ENCODE results near the gene CHSY1. TPM values are rescaled to one million over a fixed set of nuclear protein-coding genes. Genes with fewer than 3 reads are reported as not detected.

The CHSY1 gene
- total RNA-seq, 1 experiment from 2014 or later = 47.0 TPM

GRCh38 chr15:101246824-101247745, 4.8 kb downstream of the CHSY1 start:
- no peaks in the 10 kb centered on the region for H3K9me3 ChIP-seq (ENCODE audit: low read depth, low read length, poor library complexity, severe bottlenecking)
- CTCF ChIA-PET = interaction anchor here (0.6 kb wide), 1 partner anchor 120 kb away, joined by 3 read pairs; no protein-coding TSS in a partner anchor
- POLR2A ChIA-PET (ENCODE audit: low non-redundant PET) = no interaction called here
- no TSS peak for BruUV-seq (replicated peaks)
- no peak overlapping the region for H3K27ac ChIP-seq (ENCODE audit: low read depth, low read length, poor library complexity, severe bottlenecking)
- TF ChIP-seq CTCF (conservative IDR thresholded peaks at IDR 0.05; ENCODE audit: low read depth, low read length) (no peak), EZH2 (IDR thresholded peaks at IDR 0.05; ENCODE audit: borderline replicate concordance, low read depth, low read length, poor library complexity, severe bottlenecking) (no peak)
- H3K27me3 ChIP-seq (replicated peaks; ENCODE audit: insufficient read depth, low read depth, low read length, poor library complexity) = no peaks in the 10 kb centered on the region
- no peak for DNase-seq (ENCODE audit: low spot score)
- no peak overlapping the region for H3K4me3 ChIP-seq (ENCODE audit: low read depth, low read length, poor library complexity, severe bottlenecking)
- intact Hi-C loops (cut with micrococcal nuclease; ENCODE audit: unreplicated experiment) = no loop called here
- H3K4me1 ChIP-seq (ENCODE audit: insufficient read depth, low read length, poor library complexity, severe bottlenecking) = peaks cover 17% of the 10 kb centered on the region
- no peaks in the 10 kb centered on the region for H3K36me3 ChIP-seq (ENCODE audit: insufficient read depth, low read length, poor library complexity, severe bottlenecking)

GRCh38 chr15:101246391-101246790, 5.5 kb downstream of the CHSY1 start:
- H3K9me3 ChIP-seq (ENCODE audit: low read depth, low read length, poor library complexity, severe bottlenecking) = no peaks in the 10 kb centered on the region
- intact Hi-C loops (cut with micrococcal nuclease; ENCODE audit: unreplicated experiment) = no loop called here
- POLR2A ChIA-PET (ENCODE audit: low non-redundant PET) = no interaction called here
- TF ChIP-seq EZH2 (IDR thresholded peaks at IDR 0.05; ENCODE audit: borderline replicate concordance, low read depth, low read length, poor library complexity, severe bottlenecking) (no peak), CTCF (conservative IDR thresholded peaks at IDR 0.05; ENCODE audit: low read depth, low read length) (no peak)
- no peaks in the 10 kb centered on the region for H3K36me3 ChIP-seq (ENCODE audit: insufficient read depth, low read length, poor library complexity, severe bottlenecking)
- H3K27ac ChIP-seq (ENCODE audit: low read depth, low read length, poor library complexity, severe bottlenecking) = no peak overlapping the region
- peaks cover 17% of the 10 kb centered on the region for H3K4me1 ChIP-seq (ENCODE audit: insufficient read depth, low read length, poor library complexity, severe bottlenecking)
- CTCF ChIA-PET = no interaction called here
- DNase-seq (ENCODE audit: low spot score) = no peak
- no peaks in the 10 kb centered on the region for H3K27me3 ChIP-seq (replicated peaks; ENCODE audit: insufficient read depth, low read depth, low read length, poor library complexity)
- H3K4me3 ChIP-seq (ENCODE audit: low read depth, low read length, poor library complexity, severe bottlenecking) = no peak overlapping the region
- BruUV-seq (replicated peaks) = no TSS peak

DNA sequence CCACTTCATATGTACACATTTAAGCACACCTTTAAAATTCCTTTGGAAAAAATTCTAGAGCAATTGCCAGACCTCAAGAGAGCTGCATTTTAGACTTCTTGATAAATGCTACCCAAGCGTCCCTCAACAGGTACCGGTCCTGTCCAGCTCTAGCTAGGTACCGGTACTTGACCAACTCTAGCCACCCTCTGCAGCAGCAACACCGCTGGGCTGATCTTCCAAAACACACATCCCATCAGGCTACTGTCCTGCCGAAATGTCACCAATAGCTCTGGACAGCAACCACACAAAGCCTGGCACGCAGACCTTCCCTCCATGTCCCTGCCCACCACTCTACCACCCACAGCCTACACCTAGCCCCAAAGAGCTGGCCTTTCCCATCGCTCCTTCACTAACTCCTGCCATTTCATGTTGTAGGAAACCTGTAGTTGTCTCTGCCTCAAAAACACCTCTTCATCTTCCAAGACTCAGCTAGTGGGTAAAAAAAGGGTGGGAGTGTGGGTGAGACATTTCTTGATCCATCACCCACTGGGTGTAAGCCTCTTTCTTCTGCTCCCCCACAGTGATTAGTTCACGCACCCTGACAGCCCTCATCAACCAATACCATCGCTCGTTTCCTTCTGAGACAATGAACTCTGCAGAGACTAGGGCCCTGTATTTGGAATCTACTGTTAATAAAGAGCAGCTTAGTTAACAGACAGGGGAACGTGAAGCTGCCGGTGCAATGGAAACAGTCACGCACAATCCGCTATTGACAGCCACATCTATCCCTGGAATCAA, 6.8 kb downstream of the CHSY1 start:
- intact Hi-C loops (cut with micrococcal nuclease; ENCODE audit: unreplicated experiment) = no loop called here
- H3K4me3 ChIP-seq (ENCODE audit: low read depth, low read length, poor library complexity, severe bottlenecking) = no peak overlapping the region
- peaks cover 24% of the 10 kb centered on the region for H3K4me1 ChIP-seq (ENCODE audit: insufficient read depth, low read length, poor library complexity, severe bottlenecking)
- no peak for DNase-seq (ENCODE audit: low spot score)
- no peaks in the 10 kb centered on the region for H3K36me3 ChIP-seq (ENCODE audit: insufficient read depth, low read length, poor library complexity, severe bottlenecking)
- CTCF ChIA-PET = no interaction called here
- H3K9me3 ChIP-seq (ENCODE audit: low read depth, low read length, poor library complexity, severe bottlenecking) = no peaks in the 10 kb centered on the region
- no peak overlapping the region for H3K27ac ChIP-seq (ENCODE audit: low read depth, low read length, poor library complexity, severe bottlenecking)
- POLR2A ChIA-PET (ENCODE audit: low non-redundant PET) = no interaction called here
- TF ChIP-seq EZH2 (IDR thresholded peaks at IDR 0.05; ENCODE audit: borderline replicate concordance, low read depth, low read length, poor library complexity, severe bottlenecking) (no peak), CTCF (conservative IDR thresholded peaks at IDR 0.05; ENCODE audit: low read depth, low read length) (no peak)
- no TSS peak for BruUV-seq (replicated peaks)
- H3K27me3 ChIP-seq (replicated peaks; ENCODE audit: insufficient read depth, low read depth, low read length, poor library complexity) = no peaks in the 10 kb centered on the region
